K562 (cell line): ENCODE measurements around the gene TIMP1. TPM values are rescaled to one million over a fixed set of nuclear protein-coding genes. Genes with fewer than 3 reads are reported as not detected.

ENCODE experiments used
- ATAC-seq: fragments of 200-7000 bp; cut with Tn5 transposase; 3 replicates; pipeline ENCODE4 v1.9.1; 2020; ENCODE audit warnings: moderate library complexity
- BruUV-seq: library from RNA; stranded (reverse); fragments of 400-500 nt; replicated peaks from 2 replicates; lab custom pipeline; 2021; lab: Mats Ljungman, UMichigan
- CTCF ChIA-PET: fragments of 300-600 bp; formaldehyde crosslinking; extraction: SDS; loops from one replicate; lab custom pipeline; 2021; ENCODE audit warnings: low intra/inter-chr PET ratio; lab: Yijun Ruan, JAX
- POLR2A ChIA-PET: fragments of 300-600, 350-650 bp; sonication (Branson Sonifier 250); formaldehyde crosslinking; extraction: SDS; loops from one replicate; lab custom pipeline; 2021; ENCODE audit warnings: antibody characterized with exemption, inconsistent platforms; lab: Yijun Ruan, JAX
- DNase-seq, 4 experiments: peaks; one replicate each; pipeline versions ENCODE4 v3.0.0 to v3.0.0-alpha.2; 2011 to 2018; ENCODE audit warnings: low spot score in 3 of 4, mixed read lengths in 3 of 4; ENCODE audit errors: extremely low read depth in 1 of 4
- FAIRE-seq: peaks from 2 replicates; lab custom pipeline; 2011; peaks lifted over from hg19 to GRCh38; lab: Jason Lieb, UNC
- H2AFZ ChIP-seq: 2 replicates; pipeline ENCODE4 v1.6.0; 2011; ENCODE audit warnings: low read depth, low read length, control low read depth, inconsistent platforms
- H3K27ac ChIP-seq: fragments of 200-600 bp; 3 replicates; pipeline ENCODE4 v1.8.0; 2011; ENCODE audit warnings: low read depth, mild to moderate bottlenecking, control low read depth, inconsistent platforms, low read length, moderate library complexity, mixed read lengths; ENCODE audit errors: extremely low read depth
- H3K27me3 ChIP-seq, 2 experiments: fragments of 300-600 bp in 1 of 2; 2 replicates in 1 of 2; 3 replicates in 1 of 2; pipeline versions ENCODE4 v1.6.0 to v1.8.0; 2011; ENCODE audit warnings: inconsistent platforms in 2 of 2, low read length in 2 of 2, mild to moderate bottlenecking in 1 of 2, mixed read lengths in 1 of 2, moderate library complexity in 1 of 2; ENCODE audit not compliant: control insufficient read depth in 2 of 2, insufficient read depth in 2 of 2
- H3K36me3 ChIP-seq: fragments of 300-600 bp; 3 replicates; pipeline ENCODE4 v1.8.0; 2011; ENCODE audit warnings: mild to moderate bottlenecking, low read length, inconsistent platforms; ENCODE audit not compliant: control insufficient read depth, insufficient read depth
- H3K4me1 ChIP-seq, 2 experiments: fragments of 200-600 bp in 1 of 2; replicated peaks in 1 of 2; 2 replicates in 1 of 2; 3 replicates in 1 of 2; pipeline versions ENCODE4 v1.5.1 to v1.8.0; 2011; ENCODE audit warnings: inconsistent platforms in 2 of 2, low read length in 2 of 2, mild to moderate bottlenecking in 1 of 2, mixed read lengths in 1 of 2, moderate library complexity in 1 of 2; ENCODE audit not compliant: control insufficient read depth in 2 of 2, insufficient read depth in 2 of 2
- H3K4me2 ChIP-seq: 2 replicates; pipeline ENCODE4 v1.6.1; 2011; ENCODE audit warnings: low read length, control low read depth, inconsistent platforms, mixed read lengths; ENCODE audit not compliant: insufficient read depth
- H3K4me3 ChIP-seq: fragments of 200-600 bp; sonication (generic), shearing (Covaris generic); 2 replicates; pipeline ENCODE4 v1.5.1; 2016; ENCODE audit warnings: control low read depth, inconsistent platforms
- H3K79me2 ChIP-seq: fragments of 200-600 bp; 3 replicates; pipeline ENCODE4 v1.8.0; 2011; ENCODE audit warnings: low read length, inconsistent platforms; ENCODE audit not compliant: control insufficient read depth, insufficient read depth
- H3K9ac ChIP-seq, 2 experiments: 2 replicates each; pipeline versions ENCODE4 v1.6.0 to v1.6.1; 2011; ENCODE audit warnings: low read depth in 2 of 2, low read length in 2 of 2, control low read depth in 1 of 2, inconsistent platforms in 1 of 2, mild to moderate bottlenecking in 1 of 2, mixed read lengths in 1 of 2; ENCODE audit not compliant: insufficient read depth in 1 of 2
- H3K9me1 ChIP-seq: one replicate; pipeline ENCODE4 v1.6.0; 2011; ENCODE audit warnings: inconsistent platforms, mild to moderate bottlenecking, low read length, moderate library complexity; ENCODE audit not compliant: control insufficient read depth, insufficient read depth
- H3K9me3 ChIP-seq: replicated peaks from 2 replicates; pipeline ENCODE4 v1.5.1; 2011; ENCODE audit warnings: low read depth, low read length, inconsistent platforms; ENCODE audit not compliant: control insufficient read depth, insufficient read depth
- H4K20me1 ChIP-seq: replicated peaks from 2 replicates; pipeline ENCODE4 v1.6.1; 2011; ENCODE audit warnings: low read length, inconsistent platforms, mixed read lengths; ENCODE audit not compliant: control insufficient read depth, insufficient read depth
- E2F1 ChIP-seq: sonication (generic); formaldehyde crosslinking; IDR thresholded peaks from 2 replicates; pipeline ENCODE4 v1.8.1; 2023; ENCODE audit warnings: mild to moderate bottlenecking, missing genetic modification reagents, moderate library complexity
- MYNN ChIP-seq, 2 experiments: sonication (generic); formaldehyde crosslinking in 1 of 2; IDR thresholded peaks; 2 replicates each; pipeline versions ENCODE4 v1.5.0 to v1.6.1; 2016 to 2020; ENCODE audit warnings: antibody characterized with exemption in 1 of 2, missing genetic modification reagents in 1 of 2
- SAFB ChIP-seq: fragments of 200-400 bp; formaldehyde crosslinking; IDR thresholded peaks from 2 replicates; pipeline ENCODE4 v1.6.1; 2017; ENCODE audit warnings: low read depth, low read length, borderline replicate concordance
- ZBED1 ChIP-seq: IDR thresholded peaks from 2 replicates; pipeline ENCODE4 v1.6.1; 2014
- ZFP1 ChIP-seq: fragments of 450-650 bp; formaldehyde crosslinking; IDR thresholded peaks from 2 replicates; pipeline ENCODE4 v1.4.0; 2020; ENCODE audit warnings: mild to moderate bottlenecking, mixed read lengths
- ZNF212 ChIP-seq: fragments of 450-650 bp; formaldehyde crosslinking; IDR thresholded peaks from 2 replicates; pipeline ENCODE4 v1.4.0; 2020; ENCODE audit warnings: mild to moderate bottlenecking
- WGBS: fragments of 100-300 bp; shearing (Covaris generic); methylation state at CpG from one replicate; pipeline ENCODE4 v1.1.6; 2016; ENCODE audit warnings: low coverage, mixed read lengths; ENCODE audit not compliant: insufficient coverage; ENCODE audit errors: missing lambda C conversion rate; 5-methylcytosine and 5-hydroxymethylcytosine counted together
- in situ Hi-C: fragments of 300-500 bp; cut with MboI; formaldehyde crosslinking; loops from 4 replicates; pipeline ENCODE4 v1.15.0; 2018; ENCODE audit warnings: inconsistent platforms, mixed read lengths
- intact Hi-C: fragments of 100-400 bp; cut with micrococcal nuclease; formaldehyde crosslinking; loops from 2 replicates; pipeline ENCODE4 v1.14.2; 2022
- polyA plus RNA-seq, 8 experiments: library from polyadenylated mRNA; depleted of rRNA in 4 of 8; stranded (reverse) in 5 of 8; unstranded in 3 of 8; fragments of >200 nt; fragmentation: Nextera tagmentation in 2 of 8; fragmentation: Illumina TruSeq in 1 of 8; extraction: Ambion mirVana in 2 of 8; extraction: Trizol in 1 of 8; gene quantifications; 2 replicates each; pipeline versions ENCODE4 v1.2.1 to v1.2.3, GENCODE V29; 2011 to 2014; ENCODE audit warnings: inconsistent platforms in 1 of 8, missing spikeins in 1 of 8
- total RNA-seq, 7 experiments: library from RNA; depleted of rRNA in 6 of 7; stranded (reverse); fragments of >200 nt in 6 of 7; fragmentation: Illumina TruSeq in 2 of 7; extraction: Trizol in 2 of 7; gene quantifications; 2 replicates each; pipeline versions ENCODE4 v1.2.1 to v1.2.3, GENCODE V29; 2011 to 2021; ENCODE audit warnings: low replicate concordance in 1 of 7

Gene TIMP1
- total and polyA plus RNA-seq, 9 of the 15 experiments (the other 6 are each of a cell fraction or from before 2014, with no cell fraction given), result 115 to 699 (median 273) TPM

GRCh38 chrX:47629419-47630200 lies 47.4 kb downstream of the TIMP1 start, which contains the start of gene CFP (continued):
- no peak for TF ChIP-seq ZNF212 (CRISPR knock-in tag)

GRCh38 chrX:47631676-47632075 lies 49.4 kb downstream of the TIMP1 start:
- Histone ChIP-seq H3K9me3 (no peaks in the 10 kb centered on the region), H3K79me2 (no peaks in the 10 kb centered on the region), H3K27ac (no peak overlapping the region), H4K20me1 (no peaks in the 10 kb centered on the region; the same call in 1 of the 2 replicates), H3K4me3 (no peak overlapping the region), H3K27me3 (peaks cover 0 to under 1% of the 10 kb centered on the region in 2 experiments; a peak in 1 of 5 replicates), H3K36me3 (peaks cover 17% of the 10 kb centered on the region; the same call in 1 of the 3 replicates), H3K4me2 (no peak overlapping the region), H3K9ac (no peak overlapping the region), H3K9me1 (no peaks in the 10 kb centered on the region), H2AFZ (no peak overlapping the region), H3K4me1 (peaks cover 11% of the 10 kb centered on the region in 2 experiments)
- BruUV-seq, result no TSS peak
- in situ Hi-C loops (no loop called here), intact Hi-C loops (no loop called here)
- TF ChIP-seq ZFP1 (no peak), SAFB (no peak), MYNN (IDR thresholded peaks at IDR 0.05) (no peak), MYNN (CRISPR knock-in tag; IDR thresholded peaks at IDR 0.05) (no peak), E2F1 (CRISPR knock-in tag) (no peak), ZBED1 (no peak)
- DNase-seq (no peak), ATAC-seq (no peak), FAIRE-seq (no peak)
- ChIA-PET POLR2A (no interaction called here), CTCF (no interaction called here)
- WGBS, result 79% methylated on average over 5 of the region's 5 CpGs
